Heart left ventricle (tissue), 11 donors: ENCODE data around the gene AFTPH. TPM values are rescaled to one million over a fixed set of nuclear protein-coding genes. Genes with fewer than 3 reads are reported as not detected.

Source experiments
- microRNA-seq, 4 donors: library from miRNA; unstranded; fragments of <30 nt; microRNA quantifications; one replicate each; pipeline versions ENCODE4 to v1.2.0, GENCODE V29; 2017 to 2020
- polyA plus RNA-seq, 2 donors: library from polyadenylated mRNA; stranded (reverse); fragments of 200-250 nt; gene quantifications; one replicate each; pipeline ENCODE4 v1.2.3, GENCODE V29; 2013
- total RNA-seq, 9 donors: library from RNA; depleted of rRNA in 2 of 9; stranded (reverse); fragments of >200 nt in 2 of 9; fragmentation: NEBNext Ultra II Directional in 3 of 9; extraction: Animal tissue kit (Norgen Biotek cat#: 25700) in 3 of 9; gene quantifications; one replicate each; pipeline versions ENCODE4 v1.1.0 to v1.2.4, GENCODE V29; 2016 to 2023
- donor health status: ischemic (EF 13 %, LVEDD 7.1; RV severe dilation, severe dysfunction).
- donor health status: healthy with polysubstance abuse.
- donor health status: DM: no; HTN: yes; CAD: no.
- donor health status: DM: no; HTN: no; CAD: no.
- donor health status: ischemic (EF 25% LVEDD 5.7; RV mildly dilated, moderate dysfunction).
- donor health status: healthy.
- donor health status: DM: yes; HTN: yes; CAD: no.
- donor health status: PGD.
- donor health status: nonischemic (EF 23%, LVEDD 6.1; RV moderate dilation, normal function).

AFTPH gene
- total and polyA plus RNA-seq, 11 donors = 9.2 to 15.2 (median 10.7) TPM

Small RNAs within 50 kb of the gene (microRNA-seq; reads per million reads assigned to microRNA genes)
- 0 reads per million in 4 donors for gene MIR4434

Other genes starting within 250 kb of the AFTPH start
- 10 to 100 TPM in 5 of 9 donors, 1 to 10 TPM in 4; 6.4 to 31.6 (median 11.8) TPM for gene LGALSL, start 70.2 kb upstream of the AFTPH start, total RNA-seq
- gene LGALSL, start 70.2 kb upstream of the AFTPH start, polyA plus RNA-seq = 1 to 10 TPM; 5.6 to 8.2 TPM
- 10 to 100 TPM; 12.2 to 21.6 (median 16.1) TPM for gene SERTAD2, start 129.6 kb downstream of the AFTPH start, total RNA-seq
- 10 to 100 TPM in 1 of 2 donors, 1 to 10 TPM in 1; 5.1 to 12.6 TPM for gene SERTAD2, start 129.6 kb downstream of the AFTPH start, polyA plus RNA-seq